Forelimb muscle (tissue), 1 donor: ENCODE results near the gene VENTX. TPM values are rescaled to one million over a fixed set of nuclear protein-coding genes. Genes with fewer than 3 reads are reported as not detected.
"Not testable (repeated sequence)": the region's sequence is repeated elsewhere in the genome, so short reads cannot be mapped to it uniquely, and the experiment has no call there.

Source experiments
- DNase-seq: peaks from one replicate; pipeline ENCODE4 v3.0.0-alpha.2; 2013; ENCODE audit warnings: low read depth
- polyA plus RNA-seq: library from polyadenylated mRNA; unstranded; fragments of 120-200 nt; gene quantifications from one replicate; pipeline ENCODE4 v1.2.1, GENCODE V29; 2013; ENCODE audit not compliant: insufficient read length

VENTX gene
- polyA plus RNA-seq, 1 donor = 0.29 TPM

GRCh38 chr10:133254421-133255120 is 16.9 kb downstream of the VENTX start:
- no peak for DNase-seq

DNA sequence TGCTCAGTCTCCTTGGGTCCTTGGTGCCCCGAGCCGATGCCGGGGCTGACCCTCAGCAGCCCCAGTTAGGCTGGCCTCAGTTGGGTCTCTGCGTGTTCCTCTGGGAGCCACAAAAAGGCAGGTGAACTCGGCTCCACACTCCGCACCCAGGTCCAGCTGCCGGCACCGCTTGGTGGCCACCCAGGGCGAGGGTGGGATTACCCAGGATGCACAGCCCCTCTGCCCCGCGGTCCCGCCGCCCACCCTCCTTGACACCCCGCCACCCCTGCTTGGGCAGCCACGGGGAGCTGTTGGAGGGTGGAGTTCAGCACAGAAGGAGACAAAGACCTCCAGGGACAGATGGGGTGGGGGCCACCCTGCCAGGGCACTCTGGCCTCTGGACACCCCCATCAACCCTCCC is 17.7 kb downstream of the VENTX start:
- no peak for DNase-seq

DNA sequence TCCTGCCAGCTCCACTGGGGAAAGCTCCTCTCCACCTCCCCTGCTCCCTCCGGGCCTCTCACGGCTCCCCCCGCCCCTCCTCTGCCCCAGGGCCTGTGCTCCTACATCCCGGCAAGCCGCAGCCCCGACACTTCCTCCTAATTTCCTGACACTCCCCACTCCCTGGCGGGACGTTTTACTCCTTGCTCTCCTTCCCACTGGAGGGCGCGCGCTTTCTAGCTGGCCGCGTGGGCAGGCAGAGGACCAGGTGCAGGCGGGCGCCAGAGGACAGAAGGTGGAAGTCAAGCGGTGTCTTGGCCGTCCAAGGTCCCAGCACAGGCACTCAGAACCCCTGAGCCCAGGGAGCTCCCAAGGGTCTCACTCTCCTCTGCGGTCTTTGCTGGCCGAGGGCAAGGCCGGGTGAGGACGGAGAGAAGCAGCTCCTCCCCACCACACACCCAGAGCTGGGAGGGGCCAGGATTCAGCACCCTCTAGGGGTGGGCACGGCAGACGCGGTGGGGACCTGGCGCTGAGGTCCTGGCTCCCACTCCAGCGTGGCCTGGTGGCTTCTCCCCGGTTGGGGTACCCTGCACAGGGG is 19.9 kb downstream of the VENTX start:
- DNase-seq = no peak

DNA sequence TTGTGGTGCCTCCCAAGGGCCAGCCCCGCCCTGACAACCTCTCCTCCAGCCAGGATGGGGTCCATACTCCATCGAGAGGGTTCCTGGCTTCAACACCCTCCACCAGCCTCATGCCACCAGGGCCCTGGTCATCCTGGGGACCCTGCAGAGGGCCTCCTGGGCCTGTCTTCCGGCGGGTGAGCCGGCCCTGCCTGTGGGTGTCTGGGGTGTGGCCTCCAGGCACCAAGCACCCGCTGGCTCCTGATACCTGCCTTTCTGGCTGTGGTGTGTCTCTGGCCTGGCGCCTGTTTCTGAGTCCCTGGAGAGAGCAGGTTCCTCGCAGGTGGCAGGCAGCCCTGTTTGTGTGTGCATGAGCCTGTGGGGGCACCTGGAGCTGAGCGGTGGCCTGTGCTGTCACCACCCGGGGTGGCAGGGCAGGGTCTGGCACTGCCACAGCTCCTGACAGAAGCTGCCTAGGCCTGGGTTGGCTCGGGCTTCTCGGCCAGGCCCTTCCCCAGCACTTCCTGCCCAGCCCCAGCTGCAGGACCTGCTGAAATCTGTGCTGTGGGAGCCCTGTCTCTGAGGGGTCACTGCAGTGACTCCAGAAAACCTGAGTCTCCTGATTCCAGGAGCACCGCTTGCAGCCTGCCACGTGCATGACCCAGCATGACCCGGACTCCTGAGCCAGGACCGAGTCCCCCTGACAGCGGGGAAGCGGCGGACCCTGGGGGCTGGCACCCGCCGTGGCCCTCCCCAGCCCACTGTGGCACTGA is 20.6 kb downstream of the VENTX start:
- DNase-seq = no peak

DNA sequence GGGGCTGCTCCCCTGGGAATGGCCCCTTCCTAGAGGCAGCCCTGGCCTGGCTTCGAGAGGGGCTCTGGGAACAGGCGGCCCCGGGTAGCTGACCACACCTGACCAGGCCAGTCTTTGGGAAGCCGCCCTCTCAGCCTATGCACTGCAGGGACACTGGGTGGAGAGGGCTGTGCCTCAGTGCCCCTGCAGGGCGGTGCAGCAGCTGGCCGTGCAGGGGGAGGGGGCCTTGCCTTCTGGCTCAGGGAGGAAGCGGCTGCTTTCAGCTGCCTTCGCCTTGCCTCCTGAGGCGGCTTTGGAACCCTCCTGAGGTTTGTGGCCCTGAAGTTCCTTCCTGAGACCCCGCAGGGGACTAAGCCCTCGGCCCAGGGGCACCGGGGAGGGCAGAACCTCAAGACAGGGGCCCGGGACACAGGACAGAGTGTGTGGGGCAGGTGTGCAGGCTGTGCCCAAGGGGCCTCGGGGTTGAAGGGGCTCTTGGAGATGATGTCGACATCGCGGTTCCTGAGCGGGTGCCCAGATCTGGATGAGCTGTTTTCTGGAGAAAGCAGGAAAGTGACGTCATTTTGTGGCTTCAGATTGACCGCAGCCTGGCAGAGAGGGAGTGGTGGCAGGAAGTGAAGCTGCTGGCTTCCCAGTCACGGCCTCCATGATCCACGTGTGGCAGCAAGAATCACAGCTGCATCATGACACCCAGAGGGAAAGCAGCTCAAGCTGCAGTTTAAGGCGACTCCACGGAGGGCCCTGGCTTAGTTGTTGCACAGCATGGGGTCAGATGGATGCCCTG is 21.4 kb downstream of the VENTX start:
- DNase-seq = peak; percentile 29

- no peak for DNase-seq
These were observed 21.9 kb downstream of the VENTX start for GRCh38 chr10:133259602-133259989.

DNA sequence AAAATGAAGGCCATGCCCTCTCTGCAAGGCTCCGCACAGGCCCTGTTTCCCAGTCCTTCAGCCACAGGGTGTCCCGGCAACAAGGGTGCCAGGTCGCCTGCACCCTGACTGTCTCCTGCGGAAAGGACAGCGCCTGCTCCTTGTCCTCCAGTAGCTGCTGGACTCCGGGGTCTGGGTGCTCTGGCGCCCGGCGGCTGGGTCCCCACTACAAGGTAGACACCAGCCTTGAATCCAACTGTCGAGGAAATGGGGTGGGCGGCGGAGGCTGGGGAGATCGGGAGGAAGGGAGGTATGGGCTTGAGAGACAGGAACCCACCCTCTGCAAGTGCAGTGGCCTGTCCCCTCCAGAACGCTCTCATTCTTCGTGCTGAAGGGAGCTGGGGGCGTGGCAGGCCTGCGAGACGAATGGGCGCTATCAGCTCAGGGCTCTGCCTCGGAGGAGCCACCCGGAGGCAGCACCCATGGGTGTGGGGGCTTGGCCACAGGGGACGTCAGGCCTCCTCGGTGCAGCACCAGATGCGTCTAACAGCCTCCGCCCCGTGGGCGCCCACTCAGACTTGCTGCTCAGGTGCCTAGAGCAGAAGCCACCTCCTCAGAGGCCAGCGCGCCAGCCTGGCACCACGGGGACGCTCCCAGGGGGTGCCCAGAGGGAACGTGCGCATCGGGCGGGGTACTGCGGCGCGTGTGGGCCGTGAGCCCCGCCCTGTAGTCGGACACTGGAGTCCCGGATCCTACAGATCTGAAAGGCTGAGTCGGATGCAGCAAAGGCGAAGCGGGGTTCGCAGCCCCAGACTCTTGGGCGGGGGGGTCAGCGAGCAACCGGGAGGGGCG is 23.5 kb downstream of the VENTX start:
- DNase-seq = no peak

- no peak for DNase-seq
These were observed 24.2 kb downstream of the VENTX start for GRCh38 chr10:133261726-133262325.

DNA sequence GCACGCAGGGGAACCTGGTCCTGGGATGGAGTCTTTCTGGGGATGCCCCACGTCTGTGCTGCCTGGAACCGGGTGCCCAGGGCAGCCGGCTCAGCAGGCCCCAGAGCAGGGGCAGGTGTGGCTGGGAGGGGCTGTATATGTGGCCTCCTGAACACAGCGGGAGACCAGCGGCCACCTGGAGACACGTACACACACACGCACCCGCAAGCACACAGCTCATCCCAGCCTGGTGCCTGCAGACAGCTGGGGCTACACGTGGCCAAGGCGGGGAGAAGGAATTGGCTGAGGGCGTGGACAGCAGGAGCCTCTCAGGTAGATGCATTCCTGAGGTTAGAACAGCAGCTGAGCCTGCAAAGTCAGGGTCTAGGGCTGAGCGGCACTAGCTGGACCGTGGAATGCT is 25.0 kb downstream of the VENTX start:
- no peak for DNase-seq

DNA sequence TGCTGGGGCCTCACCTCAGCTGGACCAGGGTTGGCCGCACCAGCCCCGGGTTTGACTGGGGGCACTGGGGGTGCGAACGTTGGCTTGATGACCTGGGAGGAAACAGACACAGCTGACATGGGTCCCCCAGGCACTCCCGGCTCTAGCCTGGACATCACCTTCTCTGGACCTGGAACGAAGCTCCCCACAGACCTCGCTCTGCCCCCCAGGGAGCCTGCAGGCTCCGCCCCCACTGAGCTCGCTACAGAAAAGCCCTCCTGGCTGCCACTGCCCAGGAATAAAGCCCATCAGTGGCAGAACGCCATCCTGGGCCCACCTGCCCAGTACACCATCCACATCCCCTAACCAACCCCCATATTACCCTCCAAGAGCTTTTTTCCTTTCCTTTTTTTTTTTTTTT is 26.0 kb downstream of the VENTX start:
- no peak for DNase-seq

DNA sequence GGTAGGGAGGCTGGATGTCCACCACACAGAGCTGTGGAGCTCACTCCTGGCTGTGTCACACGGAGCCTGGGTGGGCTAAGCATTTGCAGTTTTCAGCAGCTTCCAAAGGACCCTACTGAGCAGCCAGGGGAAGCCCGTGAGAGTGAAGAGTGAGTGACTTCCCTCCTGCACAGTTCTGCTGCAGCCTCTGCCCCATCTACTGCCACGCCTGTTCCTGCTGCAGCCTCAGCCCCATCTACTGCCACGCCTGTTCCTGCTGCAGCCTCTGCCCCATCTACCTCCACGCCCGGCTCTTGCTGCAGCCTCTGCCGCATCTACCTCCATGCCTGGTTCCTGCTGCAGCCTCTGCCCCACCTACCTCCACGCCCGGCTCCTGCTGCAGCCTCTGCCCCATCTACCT is 26.8 kb downstream of the VENTX start:
- DNase-seq = no peak

DNA sequence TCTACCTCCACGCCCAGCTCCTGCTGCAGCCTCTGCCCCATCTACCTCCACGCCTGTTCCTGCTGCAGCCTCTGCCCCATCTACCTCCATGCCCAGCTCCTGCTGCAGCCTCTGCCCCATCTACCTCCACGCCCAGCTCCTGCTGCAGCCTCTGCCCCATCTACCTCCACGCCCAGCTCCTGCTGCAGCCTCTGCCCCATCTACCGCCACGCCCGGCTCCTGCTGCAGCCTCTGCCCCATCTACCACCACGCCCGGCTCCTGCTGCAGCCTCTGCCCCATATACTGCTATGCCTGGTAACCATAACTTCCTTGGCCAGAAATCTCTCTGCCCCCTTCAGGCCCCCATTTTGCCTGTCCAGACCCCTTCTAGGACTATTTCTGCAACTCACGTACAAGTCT is 27.4 kb downstream of the VENTX start:
- DNase-seq = not testable (repeated sequence)

GRCh38 chr10:133266056-133266795 is 28.6 kb downstream of the VENTX start:
- DNase-seq = no peak

DNA sequence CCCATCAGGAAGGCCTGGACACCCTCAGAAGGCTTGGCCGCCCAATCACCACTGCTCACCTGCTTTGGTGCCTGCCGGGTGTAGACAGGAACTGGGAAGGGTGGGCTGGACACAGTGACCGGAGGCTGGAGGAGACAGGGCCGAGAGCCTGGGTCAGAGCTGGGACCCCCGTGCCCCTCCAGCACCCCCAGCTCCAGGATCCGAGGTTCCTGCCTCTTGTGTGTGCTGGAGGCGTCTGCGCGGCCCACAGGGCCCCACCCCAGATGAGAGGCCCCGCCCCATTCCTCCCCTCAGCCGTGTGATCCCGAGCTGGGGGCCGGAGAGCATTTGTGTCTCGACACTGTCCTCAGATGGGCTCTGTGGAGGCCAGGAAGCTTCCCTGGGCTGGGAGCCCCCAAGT is 29.6 kb downstream of the VENTX start:
- no peak for DNase-seq

DNA sequence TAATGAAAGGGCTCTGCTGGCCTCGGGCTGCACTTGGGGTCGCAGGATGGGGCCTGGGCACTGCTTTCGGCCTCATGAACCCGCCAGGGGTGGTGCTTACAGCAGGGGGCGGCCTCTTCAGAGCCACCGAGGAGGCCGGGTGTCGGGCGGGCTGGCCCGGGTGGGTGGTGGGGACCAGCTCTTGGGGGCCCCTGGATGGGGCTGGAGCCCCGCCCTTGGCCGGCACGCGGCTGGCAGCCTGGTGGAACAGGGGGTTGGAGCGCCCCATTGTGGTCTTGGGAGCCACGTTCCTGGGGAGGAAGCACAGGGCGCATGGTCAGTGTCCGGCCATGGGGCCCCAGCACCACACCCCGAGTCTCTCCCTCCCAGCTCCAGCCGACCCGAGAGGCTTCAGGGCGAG is 30.2 kb downstream of the VENTX start:
- DNase-seq = no peak

- no peak for DNase-seq
These were observed 30.9 kb downstream of the VENTX start for GRCh38 chr10:133268532-133268931.

GRCh38 chr10:133269367-133269766 is 31.7 kb downstream of the VENTX start:
- DNase-seq = no peak

DNA sequence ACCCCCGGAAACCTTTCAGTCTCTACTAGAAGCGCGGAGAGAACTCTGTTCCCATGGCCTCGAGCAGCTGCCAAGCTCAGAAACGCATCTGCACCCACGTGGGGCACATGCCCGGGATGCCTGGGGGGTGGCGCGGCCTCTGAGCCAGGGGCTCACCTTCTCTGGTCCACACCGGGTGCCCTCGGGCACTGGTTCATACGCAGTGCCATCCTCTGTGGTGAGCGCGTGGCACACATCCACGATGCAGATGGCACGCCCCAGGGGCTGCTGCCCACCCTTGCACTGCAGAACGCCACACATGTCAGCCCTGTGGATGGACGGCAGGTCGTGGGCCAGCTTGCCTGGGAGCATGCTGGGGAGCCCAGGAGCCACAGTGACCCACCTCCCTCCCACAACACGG is 32.5 kb downstream of the VENTX start:
- no peak for DNase-seq

DNA sequence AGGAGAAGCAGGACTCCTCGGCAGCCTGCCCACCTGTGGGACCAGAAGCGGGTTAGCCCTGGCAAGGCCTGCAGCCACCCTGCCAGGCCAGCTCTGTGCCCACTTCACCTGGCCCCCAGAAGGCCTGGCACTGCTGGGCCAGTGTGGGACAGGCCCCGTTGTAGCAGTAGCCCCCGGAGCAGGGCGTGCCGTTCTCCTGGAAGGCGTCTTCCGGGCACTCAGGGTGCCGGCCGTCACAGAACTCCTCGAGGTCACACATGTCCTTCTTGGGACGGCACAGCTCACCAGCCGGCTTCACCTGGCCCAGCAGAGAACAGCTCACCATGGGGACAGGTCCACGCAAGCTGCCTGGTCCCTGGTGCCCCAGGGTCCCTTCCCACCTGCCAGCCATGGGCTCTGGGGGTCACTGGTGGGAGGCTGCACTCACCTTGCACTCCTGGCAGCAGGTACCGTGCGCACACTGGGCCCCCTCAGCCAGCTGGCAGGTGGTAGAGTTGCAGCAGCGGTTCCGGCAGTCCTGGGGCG is 33.2 kb downstream of the VENTX start:
- no peak for DNase-seq
